ENCODE measurements around the gene LRRC31. TPM values are rescaled to one million over a fixed set of nuclear protein-coding genes. Genes with fewer than 3 reads are reported as not detected.

Gene LRRC31
- total and polyA plus RNA-seq, 4 donors = 6.1 TPM; not detected in 3

DNA sequence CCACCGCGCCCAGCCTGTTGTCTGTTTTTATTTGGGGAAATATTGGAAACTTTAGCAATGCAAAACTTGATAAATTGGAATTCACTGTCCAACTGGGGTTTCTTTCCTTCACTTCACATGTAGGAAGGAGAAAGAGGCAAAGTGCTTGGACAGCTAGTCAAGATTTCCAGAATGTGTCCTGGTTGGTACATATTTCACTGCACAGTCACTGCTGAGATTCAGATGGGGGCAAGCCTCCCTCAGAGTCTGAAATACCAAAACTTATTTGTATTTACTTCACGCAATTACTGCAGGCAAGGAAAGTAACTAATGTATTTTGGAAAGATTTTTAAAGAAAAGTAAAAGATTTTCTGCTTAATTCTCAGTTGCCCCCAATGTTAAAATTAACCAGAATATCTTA, 21.0 kb downstream of the LRRC31 start:
- WGBS, 2 donors = 96 to 99% methylated on average over 3 of the region's 3 CpGs
- Histone ChIP-seq H3K27me3 (ENCODE audit: control insufficient read depth in 1 of 2, insufficient read depth in 2 of 2, low read length in 1 of 2) (no peaks in the 10 kb centered on the region), H3K9me3 (ENCODE audit: control insufficient read depth, low read length) (no peaks in the 10 kb centered on the region), H3K27ac (ENCODE audit: low read depth in 1 of 2, low read length in 2 of 2) (no peak overlapping the region), H3K4me3 (ENCODE audit: low read length in 2 of 2) (no peak overlapping the region), H3K36me3 (ENCODE audit: control insufficient read depth in 1 of 2, insufficient read depth in 2 of 2, low read length in 1 of 2) (no peaks in the 10 kb centered on the region), H3K4me1 (ENCODE audit: control insufficient read depth in 1 of 2, insufficient read depth in 2 of 2, low read length in 2 of 2) (no peaks in the 10 kb centered on the region)
- intact Hi-C loops (cut with DNase I) = no loop called here
- no peak for ATAC-seq (ENCODE audit: low FRiP score)
- DNase-seq = no peak

DNA sequence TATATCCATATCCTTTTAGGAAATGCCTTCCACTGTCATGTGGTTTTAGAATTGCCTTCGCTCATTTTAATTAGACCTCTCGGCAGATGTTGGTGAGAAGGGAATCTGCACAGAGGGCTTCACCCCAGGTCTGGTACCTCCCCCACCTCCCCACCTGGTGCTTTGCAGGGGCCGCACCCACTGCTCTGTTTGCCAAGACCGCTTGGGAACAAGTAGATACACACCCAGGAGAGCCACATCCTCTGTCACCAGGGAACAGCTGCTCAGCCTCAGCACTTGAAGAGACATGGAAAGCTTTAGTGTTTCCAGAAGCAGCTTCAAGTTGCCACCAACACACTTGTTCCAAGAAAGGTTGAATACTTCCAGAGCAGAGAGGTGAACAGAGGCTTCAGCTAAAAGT, 21.8 kb downstream of the LRRC31 start:
- H3K36me3 ChIP-seq (ENCODE audit: control insufficient read depth in 1 of 2, insufficient read depth in 2 of 2, low read length in 1 of 2) = no peaks in the 10 kb centered on the region
- ATAC-seq (ENCODE audit: low FRiP score) = no peak
- intact Hi-C loops (cut with DNase I) = no loop called here
- no peak for DNase-seq
- WGBS, 2 donors = 73 to 81% methylated on average over 4 of the region's 4 CpGs
- no peak overlapping the region for H3K4me3 ChIP-seq (ENCODE audit: low read length in 2 of 2)
- no peaks in the 10 kb centered on the region for H3K4me1 ChIP-seq (ENCODE audit: control insufficient read depth in 1 of 2, insufficient read depth in 2 of 2, low read length in 2 of 2)
- H3K27ac ChIP-seq (ENCODE audit: low read depth in 1 of 2, low read length in 2 of 2) = no peak overlapping the region
- H3K27me3 ChIP-seq (ENCODE audit: control insufficient read depth in 1 of 2, insufficient read depth in 2 of 2, low read length in 1 of 2) = no peaks in the 10 kb centered on the region
- peaks cover 4% of the 10 kb centered on the region for H3K9me3 ChIP-seq (ENCODE audit: control insufficient read depth, low read length)

DNA sequence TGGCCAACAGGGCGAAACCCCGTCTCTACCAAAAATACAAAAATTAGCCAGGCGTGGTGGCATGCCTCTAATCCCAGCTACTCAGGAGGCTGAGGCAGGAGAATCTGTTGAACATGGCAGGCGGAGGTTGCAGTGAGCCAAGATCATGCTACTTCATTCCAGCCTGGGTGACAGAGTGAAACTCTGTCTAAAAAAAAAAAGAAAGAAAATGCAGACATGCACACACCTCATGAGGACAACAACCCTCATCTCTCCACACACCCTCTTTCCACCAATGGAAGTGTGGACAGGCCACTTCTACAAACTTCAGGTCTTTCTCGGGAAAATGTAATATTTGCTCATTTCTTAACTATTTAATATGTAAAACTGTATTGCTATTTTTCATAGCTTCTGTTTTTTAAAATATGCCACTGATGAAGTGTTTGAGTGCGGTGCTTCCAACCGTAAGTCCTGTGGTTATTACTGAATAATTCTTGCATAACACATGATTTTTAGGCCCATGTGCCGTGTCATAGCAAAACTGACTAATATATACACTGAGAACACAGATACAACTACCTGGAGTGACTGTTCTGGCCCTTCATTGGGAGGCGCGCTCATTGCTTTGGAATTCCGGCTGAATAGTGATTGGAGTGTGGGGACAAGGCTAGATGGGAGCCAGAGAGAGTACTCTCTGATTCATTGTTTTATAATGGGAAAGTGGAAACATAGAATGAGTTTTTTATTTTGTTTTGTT, 23.1 kb downstream of the LRRC31 start:
- intact Hi-C loops (cut with DNase I) = no loop called here
- 92 to 93% methylated on average over 11 of the region's 11 CpGs for WGBS, 2 donors

DNA sequence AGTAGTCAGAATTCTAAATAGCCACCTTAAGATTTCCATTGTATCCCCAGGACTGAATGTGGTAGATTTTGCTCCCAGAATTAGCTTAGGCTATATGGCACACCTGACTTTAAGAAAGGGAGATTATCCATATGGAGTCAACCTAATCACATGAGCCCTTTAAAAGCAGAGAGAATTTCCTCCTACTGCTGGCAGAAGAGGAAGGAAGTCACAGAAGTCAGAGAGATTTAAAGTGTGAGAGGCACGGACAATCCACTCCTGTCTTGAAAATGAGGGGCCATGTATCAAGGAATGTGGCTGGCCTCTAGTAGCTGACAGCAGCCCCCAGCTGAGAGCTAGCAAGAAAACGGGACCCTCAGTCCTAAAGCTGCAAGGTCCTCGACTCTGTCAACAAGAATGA, 26.8 kb downstream of the LRRC31 start:
- intact Hi-C loops (cut with DNase I) = no loop called here
- Histone ChIP-seq H3K4me1 (ENCODE audit: control insufficient read depth in 1 of 2, insufficient read depth in 2 of 2, low read length in 2 of 2) (no peaks in the 10 kb centered on the region), H3K4me3 (ENCODE audit: low read length in 2 of 2) (no peak overlapping the region), H3K36me3 (ENCODE audit: control insufficient read depth in 1 of 2, insufficient read depth in 2 of 2, low read length in 1 of 2) (no peaks in the 10 kb centered on the region), H3K9me3 (ENCODE audit: control insufficient read depth, low read length) (peaks cover 4% of the 10 kb centered on the region), H3K27ac (ENCODE audit: low read depth in 1 of 2, low read length in 2 of 2) (no peak overlapping the region), H3K27me3 (ENCODE audit: control insufficient read depth in 1 of 2, insufficient read depth in 2 of 2, low read length in 1 of 2) (no peaks in the 10 kb centered on the region)
- ATAC-seq (ENCODE audit: low FRiP score) (no peak), DNase-seq (no peak)
- 47 to 61% methylated on average over 3 of the region's 3 CpGs for WGBS, 2 donors

More for the DNA sequence above, 23.1 kb downstream of the LRRC31 start:
- Histone ChIP-seq H3K9me3 (ENCODE audit: control insufficient read depth, low read length) (peaks cover 4% of the 10 kb centered on the region), H3K27ac (ENCODE audit: low read depth in 1 of 2, low read length in 2 of 2) (no peak overlapping the region), H3K27me3 (ENCODE audit: control insufficient read depth in 1 of 2, insufficient read depth in 2 of 2, low read length in 1 of 2) (no peaks in the 10 kb centered on the region), H3K36me3 (ENCODE audit: control insufficient read depth in 1 of 2, insufficient read depth in 2 of 2, low read length in 1 of 2) (no peaks in the 10 kb centered on the region), H3K4me1 (ENCODE audit: control insufficient read depth in 1 of 2, insufficient read depth in 2 of 2, low read length in 2 of 2) (no peaks in the 10 kb centered on the region), H3K4me3 (ENCODE audit: low read length in 2 of 2) (no peak overlapping the region)
- DNase-seq (no peak), ATAC-seq (ENCODE audit: low FRiP score) (no peak)

DNA sequence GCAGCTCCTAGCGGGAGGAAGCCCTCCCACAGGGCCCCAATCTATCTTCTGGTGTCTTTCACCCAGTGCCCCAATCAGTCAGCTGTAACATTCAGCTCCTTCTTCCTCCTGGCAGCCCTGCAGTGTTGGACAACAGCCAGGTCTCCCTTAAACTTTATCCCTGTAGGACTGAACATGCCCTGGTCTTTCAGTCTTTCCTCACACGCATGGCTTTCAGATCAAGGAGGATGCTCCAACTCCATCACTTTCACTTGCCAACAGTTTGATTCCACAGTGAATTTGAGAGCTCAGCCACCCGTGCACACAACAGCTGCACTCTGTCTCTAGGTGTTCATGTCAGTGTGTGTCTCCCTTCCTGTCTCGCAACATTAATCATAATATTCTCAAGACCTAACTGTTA, 28.6 kb downstream of the LRRC31 start:
- DNase-seq = no peak
- H3K27ac ChIP-seq (ENCODE audit: low read depth in 1 of 2, low read length in 2 of 2) = no peak overlapping the region
- no peaks in the 10 kb centered on the region for H3K27me3 ChIP-seq (ENCODE audit: control insufficient read depth in 1 of 2, insufficient read depth in 2 of 2, low read length in 1 of 2)
- no peak for ATAC-seq (ENCODE audit: low FRiP score)
- no peaks in the 10 kb centered on the region for H3K36me3 ChIP-seq (ENCODE audit: control insufficient read depth in 1 of 2, insufficient read depth in 2 of 2, low read length in 1 of 2)
- H3K9me3 ChIP-seq (ENCODE audit: control insufficient read depth, low read length) = peaks cover 4% of the 10 kb centered on the region
- no peak overlapping the region for H3K4me3 ChIP-seq (ENCODE audit: low read length in 2 of 2)
- H3K4me1 ChIP-seq (ENCODE audit: control insufficient read depth in 1 of 2, insufficient read depth in 2 of 2, low read length in 2 of 2) = no peaks in the 10 kb centered on the region
- intact Hi-C loops (cut with DNase I) = no loop called here
- WGBS, 2 donors = 47 to 52% methylated on average over 4 of the region's 4 CpGs

DNA sequence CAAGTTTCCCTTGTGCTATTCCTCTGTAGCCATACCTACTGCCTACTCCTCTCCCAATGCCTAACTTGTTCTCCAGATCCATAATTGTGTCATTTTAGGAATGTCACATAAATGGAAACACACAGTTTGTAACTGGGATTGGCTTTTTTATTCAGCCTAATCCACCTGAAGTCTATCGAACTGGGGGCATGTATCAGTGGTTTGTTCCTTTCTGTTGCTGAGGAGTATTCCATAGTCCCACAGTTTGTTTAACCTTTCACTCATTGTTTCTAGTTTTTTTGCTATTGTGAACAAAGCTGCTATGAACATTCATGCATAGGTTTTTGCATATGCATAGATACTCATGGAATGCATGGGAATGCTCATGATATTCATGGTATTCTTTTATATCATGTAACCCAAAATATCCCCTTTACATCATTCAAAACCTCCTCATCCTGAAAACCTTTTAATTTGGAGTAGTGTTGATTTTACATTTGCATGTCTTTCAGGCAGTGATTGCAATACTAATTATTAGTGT, 31.2 kb downstream of the LRRC31 start:
- no peak overlapping the region for H3K27ac ChIP-seq (ENCODE audit: low read depth in 1 of 2, low read length in 2 of 2)
- WGBS, 2 donors = 92 to 93% methylated on average over 1 of the region's 1 CpG
- no peaks in the 10 kb centered on the region for H3K4me1 ChIP-seq (ENCODE audit: control insufficient read depth in 1 of 2, insufficient read depth in 2 of 2, low read length in 2 of 2)
- ATAC-seq (ENCODE audit: low FRiP score) (no peak), DNase-seq (no peak)
- H3K4me3 ChIP-seq (ENCODE audit: low read length in 2 of 2) = no peak overlapping the region
- H3K9me3 ChIP-seq (ENCODE audit: control insufficient read depth, low read length) = peaks cover 4% of the 10 kb centered on the region
- no peaks in the 10 kb centered on the region for H3K36me3 ChIP-seq (ENCODE audit: control insufficient read depth in 1 of 2, insufficient read depth in 2 of 2, low read length in 1 of 2)
- intact Hi-C loops (cut with DNase I) = no loop called here
- H3K27me3 ChIP-seq (ENCODE audit: control insufficient read depth in 1 of 2, insufficient read depth in 2 of 2, low read length in 1 of 2) = no peaks in the 10 kb centered on the region

DNA sequence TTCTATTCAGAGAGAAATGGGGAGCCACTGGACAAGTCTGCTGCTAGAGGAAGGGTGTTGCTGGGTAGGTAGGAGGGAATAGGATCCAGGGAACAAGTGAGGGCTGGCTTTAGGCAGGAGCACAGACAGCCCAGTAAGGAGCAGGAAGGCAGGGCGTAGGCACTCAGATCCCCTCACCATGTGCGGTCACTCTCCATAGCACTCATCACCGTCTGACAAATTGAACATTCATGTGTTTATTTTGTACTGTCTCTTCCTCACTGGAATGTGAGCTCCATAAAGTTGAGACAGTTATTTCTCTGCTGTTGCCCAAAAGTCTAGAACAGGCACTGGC, 32.8 kb downstream of the LRRC31 start:
- Histone ChIP-seq H3K4me3 (ENCODE audit: low read length in 2 of 2) (no peak overlapping the region), H3K27me3 (ENCODE audit: control insufficient read depth in 1 of 2, insufficient read depth in 2 of 2, low read length in 1 of 2) (no peaks in the 10 kb centered on the region), H3K36me3 (ENCODE audit: control insufficient read depth in 1 of 2, insufficient read depth in 2 of 2, low read length in 1 of 2) (no peaks in the 10 kb centered on the region), H3K9me3 (ENCODE audit: control insufficient read depth, low read length) (no peaks in the 10 kb centered on the region), H3K27ac (ENCODE audit: low read depth in 1 of 2, low read length in 2 of 2) (no peak overlapping the region), H3K4me1 (ENCODE audit: control insufficient read depth in 1 of 2, insufficient read depth in 2 of 2, low read length in 2 of 2) (no peaks in the 10 kb centered on the region)
- WGBS, 2 donors = 78 to 80% methylated on average over 3 of the region's 3 CpGs
- no peak for ATAC-seq (ENCODE audit: low FRiP score)
- no peak for DNase-seq
- intact Hi-C loops (cut with DNase I) = no loop called here

DNA sequence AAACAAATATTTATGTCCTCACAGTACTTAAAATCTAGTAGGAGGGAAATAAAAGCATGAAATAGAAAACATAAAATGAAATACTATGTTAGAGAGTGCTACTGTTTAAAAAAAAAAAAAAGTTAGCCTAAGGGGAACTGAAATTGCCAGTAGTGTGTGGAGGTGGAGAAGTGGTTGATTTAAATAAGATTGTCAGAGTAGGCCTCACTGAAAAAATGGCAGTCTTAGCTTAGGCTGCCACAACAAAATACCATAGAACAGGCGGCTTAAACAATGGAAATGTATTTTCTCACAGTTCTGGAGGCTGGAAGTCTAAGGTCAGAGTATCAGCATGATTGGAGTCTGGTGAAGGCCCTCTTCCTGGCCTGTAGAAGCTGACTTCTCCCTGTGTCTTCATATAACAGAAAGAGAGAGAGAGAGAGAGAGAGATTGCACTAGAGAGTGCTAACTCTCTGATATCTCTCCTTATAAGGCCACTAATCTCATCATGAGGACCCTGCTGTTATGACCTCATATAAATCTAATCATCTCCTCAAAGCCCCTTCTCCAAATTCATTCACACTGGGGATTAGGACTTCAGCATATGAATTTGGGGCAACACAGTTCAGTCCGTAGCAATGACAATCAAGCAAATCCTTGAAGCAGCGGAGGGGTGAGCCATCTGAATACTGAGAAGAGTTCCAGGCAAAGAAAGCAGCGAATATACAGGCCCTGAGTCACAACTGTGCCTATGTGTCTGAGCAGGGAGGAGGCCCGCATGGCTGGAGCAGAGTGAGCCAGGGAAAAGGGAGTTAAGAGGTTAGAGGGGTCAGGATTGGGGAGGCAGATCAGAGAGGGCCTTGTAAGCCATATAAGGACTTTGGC, 33.4 kb downstream of the LRRC31 start:
- ATAC-seq (ENCODE audit: low FRiP score) (no peak), DNase-seq (no peak)
- no peak overlapping the region for H3K27ac ChIP-seq (ENCODE audit: low read depth in 1 of 2, low read length in 2 of 2)
- no peaks in the 10 kb centered on the region for H3K4me1 ChIP-seq (ENCODE audit: control insufficient read depth in 1 of 2, insufficient read depth in 2 of 2, low read length in 2 of 2)
- 93 to 95% methylated on average over 5 of the region's 5 CpGs for WGBS, 2 donors
- no peaks in the 10 kb centered on the region for H3K36me3 ChIP-seq (ENCODE audit: control insufficient read depth in 1 of 2, insufficient read depth in 2 of 2, low read length in 1 of 2)
- no peak overlapping the region for H3K4me3 ChIP-seq (ENCODE audit: low read length in 2 of 2)
- intact Hi-C loops (cut with DNase I) = no loop called here
- no peaks in the 10 kb centered on the region for H3K27me3 ChIP-seq (ENCODE audit: control insufficient read depth in 1 of 2, insufficient read depth in 2 of 2, low read length in 1 of 2)
- no peaks in the 10 kb centered on the region for H3K9me3 ChIP-seq (ENCODE audit: control insufficient read depth, low read length)

DNA sequence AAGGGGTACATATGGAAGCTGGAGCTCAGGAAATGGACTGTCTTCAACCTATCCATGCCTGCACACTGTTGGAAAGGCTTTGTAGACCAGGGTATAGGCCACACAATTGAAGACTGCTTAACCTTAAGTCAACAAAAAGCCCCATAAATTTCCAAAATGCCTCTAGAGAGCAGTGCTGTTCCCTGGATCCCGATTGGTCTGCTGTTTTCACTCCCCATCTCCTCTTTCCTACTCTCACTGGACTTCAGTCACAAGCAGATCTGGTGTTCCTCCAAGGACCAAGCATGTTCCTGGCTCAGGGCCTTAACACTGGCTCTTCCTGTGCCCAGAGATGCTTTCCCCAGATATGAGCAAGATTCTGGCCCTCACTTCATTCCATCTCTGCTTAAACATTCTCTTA, 34.2 kb downstream of the LRRC31 start:
- WGBS, 2 donors = 11 to 28% methylated on average over 1 of the region's 1 CpG
- intact Hi-C loops (cut with DNase I) = no loop called here
- ATAC-seq (ENCODE audit: low FRiP score) = no peak

More for the DNA sequence above, 34.2 kb downstream of the LRRC31 start:
- H3K9me3 ChIP-seq (ENCODE audit: control insufficient read depth, low read length) = no peaks in the 10 kb centered on the region
- H3K4me3 ChIP-seq (ENCODE audit: low read length in 2 of 2) = no peak overlapping the region
- no peak for DNase-seq
- H3K36me3 ChIP-seq (ENCODE audit: control insufficient read depth in 1 of 2, insufficient read depth in 2 of 2, low read length in 1 of 2) = no peaks in the 10 kb centered on the region
- no peak overlapping the region for H3K27ac ChIP-seq (ENCODE audit: low read depth in 1 of 2, low read length in 2 of 2)
- no peaks in the 10 kb centered on the region for H3K4me1 ChIP-seq (ENCODE audit: control insufficient read depth in 1 of 2, insufficient read depth in 2 of 2, low read length in 2 of 2)
- no peaks in the 10 kb centered on the region for H3K27me3 ChIP-seq (ENCODE audit: control insufficient read depth in 1 of 2, insufficient read depth in 2 of 2, low read length in 1 of 2)

All from aorta (tissue), 5 donors.